H1 (cell line): ENCODE measurements around the gene MEIS2. TPM values are rescaled to one million over a fixed set of nuclear protein-coding genes. Genes with fewer than 3 reads are reported as not detected.

Experiments used
- CTCF ChIA-PET: fragments of 300-600 bp; sonication (Branson Sonifier 250); formaldehyde crosslinking; loops from one replicate; lab custom pipeline; 2021; ENCODE audit not compliant: partially characterized antibody; lab: Charles Lee
- POLR2A ChIA-PET: fragments of 300-600 bp; sonication (Branson Sonifier 250); formaldehyde crosslinking; loops from one replicate; lab custom pipeline; 2021; ENCODE audit warnings: inconsistent platforms; ENCODE audit not compliant: partially characterized antibody; lab: Charles Lee
- DNase-seq, 2 experiments: peaks; one replicate each; pipeline versions ENCODE4 v3.0.0 to v3.0.0-alpha.2; 2010 to 2022; ENCODE audit warnings: low spot score in 2 of 2, low read depth in 1 of 2, mixed read lengths in 1 of 2
- FAIRE-seq: peaks from 2 replicates; lab custom pipeline; 2011; peaks lifted over from hg19 to GRCh38; lab: Jason Lieb, UNC
- H2AFZ ChIP-seq: 2 replicates; pipeline ENCODE4 v1.8.1; 2012; ENCODE audit warnings: low read length, inconsistent platforms
- H2AK5ac ChIP-seq: 2 replicates; pipeline ENCODE4 v1.6.1; 2013; ENCODE audit warnings: low read depth, low read length
- H2BK120ac ChIP-seq: replicated peaks from 2 replicates; pipeline ENCODE3; 2013; ENCODE audit warnings: low read depth, low read length, inconsistent platforms
- H2BK12ac ChIP-seq: 2 replicates; pipeline ENCODE4 v1.6.1; 2013; ENCODE audit warnings: low read depth, low read length
- H2BK15ac ChIP-seq: 2 replicates; pipeline ENCODE4 v1.6.1; 2013; ENCODE audit warnings: low read length
- H2BK20ac ChIP-seq: 2 replicates; pipeline ENCODE4 v1.6.1; 2013; ENCODE audit warnings: low read length
- H2BK5ac ChIP-seq: 2 replicates; pipeline ENCODE4 v1.6.1; 2013; ENCODE audit warnings: low read depth, low read length
- H3K14ac ChIP-seq: 2 replicates; pipeline ENCODE4 v1.6.1; 2013; ENCODE audit warnings: inconsistent platforms; ENCODE audit not compliant: insufficient read length
- H3K18ac ChIP-seq: 2 replicates; pipeline ENCODE4 v1.6.1; 2013; ENCODE audit warnings: low read length; ENCODE audit errors: extremely low read depth
- H3K23ac ChIP-seq: 2 replicates; pipeline ENCODE4 v1.6.1; 2013; ENCODE audit warnings: inconsistent platforms; ENCODE audit not compliant: insufficient read length
- H3K23me2 ChIP-seq: 2 replicates; pipeline ENCODE4 v1.6.1; 2013; ENCODE audit warnings: low read depth, low read length
- H3K27ac ChIP-seq: 2 replicates; pipeline ENCODE4 v1.6.1; 2011; ENCODE audit warnings: low read depth, low read length, inconsistent platforms
- H3K27me3 ChIP-seq, 4 experiments: replicated peaks in 1 of 4; 1 replicate in 1 of 4; 2 replicates in 3 of 4; pipeline versions ENCODE4 v1.6.1 to v1.8.1; 2011 to 2013; ENCODE audit warnings: low read length in 3 of 4, mild to moderate bottlenecking in 3 of 4, inconsistent platforms in 2 of 4, mixed read lengths in 2 of 4, moderate library complexity in 1 of 4; ENCODE audit not compliant: control insufficient read depth in 3 of 4, insufficient read depth in 3 of 4; ENCODE audit errors: extremely low read depth in 1 of 4
- H3K36me3 ChIP-seq, 4 experiments: 2 replicates each; pipeline versions ENCODE4 v1.6.1 to v1.8.1; 2011 to 2013; ENCODE audit warnings: mild to moderate bottlenecking in 4 of 4, low read length in 3 of 4, moderate library complexity in 2 of 4, control low read depth in 1 of 4, inconsistent platforms in 1 of 4; ENCODE audit not compliant: insufficient read depth in 4 of 4, control insufficient read depth in 2 of 4
- H3K4ac ChIP-seq: replicated peaks from 2 replicates; pipeline ENCODE3; 2013; ENCODE audit warnings: low read length, low read depth, mixed read lengths, inconsistent platforms; ENCODE audit not compliant: insufficient read length
- H3K4me1 ChIP-seq, 4 experiments: replicated peaks in 1 of 4; 1 replicate in 1 of 4; 2 replicates in 3 of 4; pipeline versions ENCODE4 v1.6.1 to v1.8.1; 2011 to 2013; ENCODE audit warnings: low read length in 3 of 4, inconsistent platforms in 2 of 4, mixed read lengths in 1 of 4; ENCODE audit not compliant: insufficient read depth in 4 of 4, control insufficient read depth in 3 of 4
- H3K4me2 ChIP-seq, 2 experiments: 2 replicates each; pipeline versions ENCODE4 v1.6.1 to v1.8.1; 2011 to 2013; ENCODE audit warnings: low read depth in 2 of 2, low read length in 2 of 2, control low read depth in 1 of 2, inconsistent platforms in 1 of 2, mild to moderate bottlenecking in 1 of 2; ENCODE audit not compliant: insufficient read depth in 1 of 2
- H3K4me3 ChIP-seq, 4 experiments: fragments of 200-600, 300-600 bp in 1 of 4; sonication (generic), shearing (Covaris generic), sonication (Bioruptor Twin) in 1 of 4; 2 replicates each; pipeline versions ENCODE4 v1.5.1 to v1.8.1; 2011 to 2016; ENCODE audit warnings: low read length in 4 of 4, low read depth in 3 of 4, control low read depth in 2 of 4, inconsistent platforms in 2 of 4, mild to moderate bottlenecking in 2 of 4, mixed read lengths in 1 of 4, moderate library complexity in 1 of 4; ENCODE audit not compliant: insufficient read depth in 2 of 4; ENCODE audit errors: extremely low read depth in 1 of 4
- H3K56ac ChIP-seq: replicated peaks from 2 replicates; pipeline ENCODE3; 2013; ENCODE audit warnings: low read depth, mild to moderate bottlenecking, mixed read lengths, low read length, inconsistent platforms; ENCODE audit not compliant: insufficient read length
- H3K79me1 ChIP-seq: 2 replicates; pipeline ENCODE4 v1.6.1; 2013; ENCODE audit warnings: low read depth, low read length, control low read depth
- H3K79me2 ChIP-seq, 2 experiments: 2 replicates each; pipeline versions ENCODE4 v1.6.1 to v1.8.1; 2012 to 2013; ENCODE audit warnings: low read length in 2 of 2, mild to moderate bottlenecking in 2 of 2, inconsistent platforms in 1 of 2; ENCODE audit not compliant: insufficient read depth in 2 of 2, control insufficient read depth in 1 of 2
- H3K9ac ChIP-seq, 4 experiments: replicated peaks in 1 of 4; 1 replicate in 1 of 4; 2 replicates in 3 of 4; pipeline versions ENCODE4 v1.6.1 to v1.8.1; 2011 to 2013; ENCODE audit warnings: low read depth in 3 of 4, low read length in 3 of 4, control low read depth in 2 of 4, mild to moderate bottlenecking in 2 of 4, moderate library complexity in 2 of 4, inconsistent platforms in 1 of 4; ENCODE audit errors: extremely low read depth in 1 of 4
- H3K9me3 ChIP-seq, 2 experiments: 2 replicates each; pipeline versions ENCODE4 v1.6.1 to v1.8.1; 2012 to 2013; ENCODE audit warnings: mild to moderate bottlenecking in 2 of 2, moderate library complexity in 2 of 2, control low read depth in 1 of 2, inconsistent platforms in 1 of 2, low read depth in 1 of 2, low read length in 1 of 2, mixed read lengths in 1 of 2; ENCODE audit not compliant: insufficient read depth in 2 of 2
- H4K20me1 ChIP-seq, 2 experiments: replicated peaks in 1 of 2; 2 replicates each; pipeline versions ENCODE3 to v1.8.1; 2011 to 2013; ENCODE audit warnings: inconsistent platforms in 2 of 2, low read length in 2 of 2, mild to moderate bottlenecking in 1 of 2; ENCODE audit not compliant: insufficient read depth in 2 of 2, control insufficient read depth in 1 of 2
- H4K5ac ChIP-seq: 2 replicates; pipeline ENCODE4 v1.6.1; 2013; ENCODE audit warnings: low read length, low read depth, mixed read lengths, inconsistent platforms; ENCODE audit not compliant: insufficient read length
- H4K8ac ChIP-seq: 2 replicates; pipeline ENCODE4 v1.8.0; 2013; ENCODE audit warnings: mild to moderate bottlenecking, moderate library complexity, low read length, inconsistent platforms; ENCODE audit not compliant: insufficient read depth; ENCODE audit errors: extremely low read depth
- H4K91ac ChIP-seq: replicated peaks from 2 replicates; pipeline ENCODE3; 2013; ENCODE audit warnings: low read length, mixed read lengths, inconsistent platforms; ENCODE audit not compliant: insufficient read length
- BCL11A ChIP-seq, 2 experiments: IDR thresholded peaks; one replicate each; pipeline ENCODE4 v1.6.1; 2011; ENCODE audit warnings: low read depth in 2 of 2, low read length in 2 of 2, mild to moderate bottlenecking in 2 of 2
- BRCA1 ChIP-seq: IDR thresholded peaks from 2 replicates; pipeline ENCODE4 v1.6.1; 2012; ENCODE audit warnings: low read depth, low read length, improper control_type of control experiment
- CEBPB ChIP-seq: IDR thresholded peaks from 2 replicates; pipeline ENCODE4 v1.6.1; 2012; ENCODE audit warnings: low read depth, low read length
- EZH2 ChIP-seq: fragments of 200-600 bp; sonication (generic); IDR thresholded peaks from 2 replicates; pipeline ENCODE4 v1.7.1; 2012; ENCODE audit warnings: low read depth, mild to moderate bottlenecking, moderate library complexity, low read length, inconsistent platforms; ENCODE audit not compliant: severe bottlenecking
- JUND ChIP-seq: IDR thresholded peaks from 2 replicates; pipeline ENCODE4 v1.6.1; 2011; ENCODE audit warnings: mild to moderate bottlenecking, improper control_type of control experiment, low read length
- KDM1A ChIP-seq: fragments of 200-600, 300-600 bp; sonication (generic); IDR thresholded peaks from 2 replicates; pipeline ENCODE4 v1.7.1; 2016; ENCODE audit warnings: mild to moderate bottlenecking, low read length, borderline replicate concordance
- KDM5A ChIP-seq: fragments of 200-600 bp; IDR thresholded peaks from 2 replicates; pipeline ENCODE4 v1.7.1; 2012; ENCODE audit warnings: mild to moderate bottlenecking, low read length, inconsistent platforms, mixed read lengths
- MAFK ChIP-seq: IDR thresholded peaks from 2 replicates; pipeline ENCODE4 v1.6.1; 2012; ENCODE audit warnings: low read depth, mild to moderate bottlenecking, improper control_type of control experiment, low read length
- PHF8 ChIP-seq: fragments of 200-600 bp; sonication (generic); conservative IDR thresholded peaks from 2 replicates; pipeline ENCODE4 v1.7.1; 2012; ENCODE audit warnings: low read depth, mild to moderate bottlenecking, inconsistent platforms, low read length, moderate library complexity
- POLR2AphosphoS5 ChIP-seq: IDR thresholded peaks from 2 replicates; pipeline ENCODE4 v1.6.1; 2011; ENCODE audit warnings: low read depth, low read length
- RAD21 ChIP-seq, 2 experiments: IDR thresholded peaks in 1 of 2; conservative IDR thresholded peaks in 1 of 2; 2 replicates each; pipeline ENCODE4 v1.6.1; 2011; ENCODE audit warnings: low read depth in 2 of 2, low read length in 2 of 2, improper control_type of control experiment in 1 of 2, inconsistent platforms in 1 of 2, mild to moderate bottlenecking in 1 of 2, moderate library complexity in 1 of 2
- SIRT6 ChIP-seq: IDR thresholded peaks from one replicate; pipeline ENCODE4 v1.7.1; 2012; ENCODE audit warnings: low read length, inconsistent platforms
- ZNF274 ChIP-seq: IDR thresholded peaks from 2 replicates; pipeline ENCODE4 v1.7.0; 2012; ENCODE audit warnings: low read length, borderline replicate concordance; ENCODE audit errors: extremely low read depth
- WGBS, 2 experiments: shearing (Covaris generic) in 1 of 2; methylation state at CpG; one replicate each; pipeline versions ENCODE4 v1.1.6 to v1.1.7; 2013 to 2015; ENCODE audit warnings: low lambda C conversion rate in 2 of 2, mixed read lengths in 2 of 2, inconsistent platforms in 1 of 2, low coverage in 1 of 2, missing lambda C conversion rate in 1 of 2; ENCODE audit not compliant: insufficient replicate concordance in 2 of 2, insufficient coverage in 1 of 2, insufficient read length in 1 of 2; ENCODE audit errors: extremely low coverage in 1 of 2, missing lambda C conversion rate in 1 of 2; 5-methylcytosine and 5-hydroxymethylcytosine counted together
- polyA plus RNA-seq, 7 experiments: library from polyadenylated mRNA; depleted of rRNA in 3 of 7; stranded (reverse) in 5 of 7; unstranded in 2 of 7; fragments of >200 nt in 5 of 7; fragments of 200-250 nt in 2 of 7; gene quantifications; 1 replicate in 5 of 7; 2 replicates in 1 of 7; 4 replicates in 1 of 7; pipeline versions ENCODE4 v1.2.1 to v1.2.3, GENCODE V29; 2011 to 2013; ENCODE audit warnings: missing spikeins in 2 of 7, mixed read lengths in 2 of 7
- total RNA-seq: library from RNA; stranded (reverse); fragmentation: NEBNext Ultra II Directional; extraction: Animal tissue kit (Norgen Biotek cat#: 25700); gene quantifications from 2 replicates; pipeline ENCODE4 v1.2.1, GENCODE V29; 2021

MEIS2 gene
- total and polyA plus RNA-seq, 2 of the 8 experiments (the other 6 are each of a cell fraction or from before 2014, with no cell fraction given), result 0.22 to 1.2 TPM

DNA sequence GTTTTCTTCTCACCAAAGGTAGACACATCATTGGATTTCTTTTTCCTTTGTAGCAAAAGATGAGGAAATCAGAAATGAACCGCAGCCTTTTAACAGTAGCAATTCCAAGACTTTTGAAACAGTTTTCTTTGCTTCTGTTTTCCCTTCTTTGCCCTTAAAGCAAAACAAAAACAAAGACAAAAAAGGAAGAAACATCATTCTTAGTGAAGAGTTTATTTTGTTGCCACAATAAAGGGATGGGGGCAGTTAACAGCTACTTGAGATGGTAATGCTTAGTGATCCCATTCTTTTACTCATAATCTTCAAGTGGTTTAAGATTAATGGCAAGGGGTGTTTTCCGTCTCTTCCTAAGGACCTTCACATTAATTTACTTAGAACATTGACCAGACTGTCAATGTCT lies 218.8 kb downstream of the MEIS2 start:
- no peak for TF ChIP-seq PHF8
- no peak for TF ChIP-seq POLR2AphosphoS5
- no peak for TF ChIP-seq KDM1A
- no peak for TF ChIP-seq RAD21 (IDR thresholded peaks at IDR 0.05 in 1 of 2, conservative IDR thresholded peaks at IDR 0.05 in 1 of 2; ENCODE audit: low read depth in 2 of 2, low read length in 2 of 2)
- TF ChIP-seq BCL11A (IDR thresholded peaks at IDR 0.05; ENCODE audit: low read depth in 2 of 2, low read length in 2 of 2), result no peak
- TF ChIP-seq ZNF274, result no peak
- TF ChIP-seq JUND, result no peak
- no peak for TF ChIP-seq EZH2
- TF ChIP-seq BRCA1, result no peak
- TF ChIP-seq MAFK, result no peak
- no peak for TF ChIP-seq SIRT6
- TF ChIP-seq CEBPB, result no peak
- no peak for TF ChIP-seq KDM5A
- Histone ChIP-seq H3K79me2 (no peaks in the 10 kb centered on the region), H3K56ac (no peak overlapping the region), H3K4me3 (no peak overlapping the region), H3K18ac (no peak overlapping the region), H3K23ac (no peak overlapping the region), H4K8ac (no peak overlapping the region), H3K27me3 (peaks cover 61 to 96% (median 82%) of the 10 kb centered on the region in 4 experiments), H3K4ac (no peak overlapping the region), H3K23me2 (peaks cover 14% of the 10 kb centered on the region), H2AK5ac (no peak overlapping the region), H3K27ac (no peak overlapping the region), H2AFZ (no peak overlapping the region), H2BK20ac (no peak overlapping the region), H2BK15ac (no peak overlapping the region), H3K14ac (no peak overlapping the region), H3K79me1 (no peaks in the 10 kb centered on the region), H3K4me2 (no peak overlapping the region; a peak in 1 of 4 replicates), H3K4me1 (peaks cover 20 to 51% (median 30%) of the 10 kb centered on the region in 4 experiments), H4K20me1 (peaks cover 0 to 6% of the 10 kb centered on the region in 2 experiments), H3K9ac (no peak overlapping the region), H4K91ac (no peak overlapping the region), H2BK12ac (no peak overlapping the region), H4K5ac (no peak overlapping the region), H2BK5ac (no peak overlapping the region), H2BK120ac (no peak overlapping the region), H3K36me3 (no peaks in the 10 kb centered on the region), H3K9me3 (no peaks in the 10 kb centered on the region)
- FAIRE-seq (no peak), DNase-seq (no peak)
- ChIA-PET CTCF (interaction anchor here (1.0 to 9.3 kb wide), 5 partner anchors 9 to 230 kb away, joined by 6 to 130 read pairs (median 7); partner anchors contain the start of gene MEIS2), POLR2A (interaction anchor here (1.6 to 2.8 kb wide), 2 partner anchors 214 to 229 kb away, joined by 5 to 12 read pairs; no protein-coding TSS in a partner anchor)
- 18% methylated on average over 2 of the region's 2 CpGs; no CpG with 5 or more reads in 1 of the 2 experiments for WGBS, 2 experiments
